LoVo (cell line): ENCODE data around the gene UST.
"Not testable (repeated sequence)": the region's sequence is repeated elsewhere in the genome, so short reads cannot be mapped to it uniquely, and the experiment has no call there.

Experiments
- DNase-seq: peaks from one replicate; pipeline ENCODE4 v3.0.0-alpha.2; 2016; ENCODE audit warnings: low spot score

The UST gene

GRCh38 chr6:148765898-148766808 is 19.3 kb downstream of the UST start:
- DNase-seq, result no peak

GRCh38 chr6:148768646-148769270 is 21.9 kb downstream of the UST start:
- DNase-seq, result no peak

GRCh38 chr6:148769304-148769968 is 22.6 kb downstream of the UST start:
- DNase-seq, result no peak

- DNase-seq, result no peak
Measured at GRCh38 chr6:148770408-148771211, 23.8 kb downstream of the UST start.

- DNase-seq, result peak; percentile 15
Measured at GRCh38 chr6:148771212-148771601, 24.4 kb downstream of the UST start.

- no peak for DNase-seq
Measured at GRCh38 chr6:148771896-148772554, 25.2 kb downstream of the UST start.

- no peak for DNase-seq
Measured at GRCh38 chr6:148775161-148775560, 28.3 kb downstream of the UST start.

- no peak for DNase-seq
Measured at GRCh38 chr6:148776321-148777308, 29.8 kb downstream of the UST start.

- DNase-seq, result no peak
Measured at GRCh38 chr6:148779142-148779562, 32.3 kb downstream of the UST start.

GRCh38 chr6:148780423-148780822 is 33.6 kb downstream of the UST start:
- DNase-seq, result not testable (repeated sequence)

GRCh38 chr6:148780918-148781436 is 34.1 kb downstream of the UST start:
- DNase-seq, result no peak

GRCh38 chr6:148789948-148790347 is 43.1 kb downstream of the UST start:
- no peak for DNase-seq

- no peak for DNase-seq
Measured at GRCh38 chr6:148790404-148790803, 43.6 kb downstream of the UST start.

GRCh38 chr6:148790817-148791216 is 44.0 kb downstream of the UST start:
- DNase-seq, result no peak

- no peak for DNase-seq
Measured at GRCh38 chr6:148791372-148791771, 44.5 kb downstream of the UST start.

GRCh38 chr6:148793721-148794120 is 46.9 kb downstream of the UST start:
- DNase-seq, result no peak

GRCh38 chr6:148794797-148795196 is 48.0 kb downstream of the UST start:
- DNase-seq, result no peak

- no peak for DNase-seq
Measured at GRCh38 chr6:148795563-148795962, 48.7 kb downstream of the UST start.

- no peak for DNase-seq
Measured at GRCh38 chr6:148799647-148800046, 52.8 kb downstream of the UST start.

- no peak for DNase-seq
Measured at GRCh38 chr6:148800536-148800935, 53.7 kb downstream of the UST start.
